MM.1S (cell line): Measurements from ENCODE around the gene AGBL1.

ENCODE experiments used
- CTCF ChIP-seq: fragments of 300-600 bp; sonication (generic); IDR thresholded peaks from 2 replicates; pipeline ENCODE4 v1.5.1; 2016; ENCODE audit warnings: antibody characterized with exemption, low read length, mixed read lengths
- EZH2 ChIP-seq: fragments of 300-600 bp; sonication (generic); optimal IDR thresholded peaks from 2 replicates; pipeline ENCODE3; 2017; ENCODE audit warnings: low read depth, mild to moderate bottlenecking, antibody characterized with exemption, low read length, mixed read lengths

GRCh38 chr15:86654501-86654900, 574.8 kb downstream of the AGBL1 start:
- TF ChIP-seq CTCF (no peak), EZH2 (no peak)
